GM12878 (cell line): ENCODE data around the gene ALOXE3.

ENCODE experiments used
- CBX3 ChIP-seq: fragments of 200-600 bp; sonication (generic); IDR thresholded peaks from 2 replicates; pipeline ENCODE4 v1.6.1; 2016; ENCODE audit warnings: low read depth, borderline replicate concordance
- EZH2 ChIP-seq: IDR thresholded peaks from 2 replicates; pipeline ENCODE4 v1.6.1; 2012; ENCODE audit warnings: low read depth, mild to moderate bottlenecking, control low read depth, inconsistent platforms, low read length, borderline replicate concordance; ENCODE audit not compliant: control insufficient read depth
- FOXK2 ChIP-seq: fragments of 450-650 bp; IDR thresholded peaks from 2 replicates; pipeline ENCODE4 v1.6.1; 2017; ENCODE audit warnings: mild to moderate bottlenecking, moderate library complexity
- IRF5 ChIP-seq: fragments of 450-650 bp; IDR thresholded peaks from 2 replicates; pipeline ENCODE4 v1.6.1; 2017; ENCODE audit warnings: borderline replicate concordance
- MEF2A ChIP-seq: IDR thresholded peaks from 2 replicates; pipeline ENCODE4 v1.6.1; 2011; ENCODE audit warnings: low read depth, mild to moderate bottlenecking, low read length, moderate library complexity; ENCODE audit not compliant: insufficient read depth
- MTA2 ChIP-seq: fragments of 450-650 bp; IDR thresholded peaks from 2 replicates; pipeline ENCODE4 v1.6.1; 2016; ENCODE audit warnings: low read depth, mild to moderate bottlenecking, moderate library complexity
- MXI1 ChIP-seq: fragments of 150-350 bp; IDR thresholded peaks from 2 replicates; pipeline ENCODE4 v1.6.1; 2011; ENCODE audit warnings: low read depth, mild to moderate bottlenecking, inconsistent platforms, low read length, improper control_type of control experiment
- POLR2A ChIP-seq: IDR thresholded peaks from 2 replicates; pipeline ENCODE4 v1.6.1; 2011; ENCODE audit warnings: low read depth, mild to moderate bottlenecking, low read length
- POLR2AphosphoS5 ChIP-seq: IDR thresholded peaks from 2 replicates; pipeline ENCODE4 v1.6.1; 2011; ENCODE audit warnings: mild to moderate bottlenecking, low read length, inconsistent platforms
- PRDM15 ChIP-seq: fragments of 450-650 bp; formaldehyde crosslinking; IDR thresholded peaks from 2 replicates; pipeline ENCODE4 v1.4.0; 2020; ENCODE audit warnings: mild to moderate bottlenecking, moderate library complexity
- ZZZ3 ChIP-seq: IDR thresholded peaks from 2 replicates; pipeline ENCODE4 v1.6.1; 2011; ENCODE audit warnings: low read depth; ENCODE audit not compliant: control insufficient read depth, insufficient read length
- TF ChIP-seq, protein P1 (sequence below), 3 experiments: IDR thresholded peaks in 2 of 3; conservative IDR thresholded peaks in 1 of 3; 2 replicates each; pipeline ENCODE4 v1.5.1; 2011; ENCODE audit warnings: low read depth in 3 of 3, low read length in 3 of 3, mild to moderate bottlenecking in 3 of 3, control low read depth in 2 of 3, moderate library complexity in 2 of 3, inconsistent platforms in 1 of 3, mixed read lengths in 1 of 3; ENCODE audit not compliant: control insufficient read depth in 2 of 3, insufficient read depth in 1 of 3; ENCODE audit errors: extremely low read depth in 1 of 3
- TF ChIP-seq, protein P2 (sequence below): IDR thresholded peaks from 2 replicates; pipeline ENCODE4 v1.6.1; 2011; ENCODE audit warnings: low read depth, mild to moderate bottlenecking, low read length, moderate library complexity, borderline replicate concordance; ENCODE audit errors: extremely low read depth
- TF ChIP-seq, protein P3 (sequence below): IDR thresholded peaks from 2 replicates; pipeline ENCODE4 v1.6.1; 2012; ENCODE audit warnings: low read depth, low read length, improper control_type of control experiment

DNA sequence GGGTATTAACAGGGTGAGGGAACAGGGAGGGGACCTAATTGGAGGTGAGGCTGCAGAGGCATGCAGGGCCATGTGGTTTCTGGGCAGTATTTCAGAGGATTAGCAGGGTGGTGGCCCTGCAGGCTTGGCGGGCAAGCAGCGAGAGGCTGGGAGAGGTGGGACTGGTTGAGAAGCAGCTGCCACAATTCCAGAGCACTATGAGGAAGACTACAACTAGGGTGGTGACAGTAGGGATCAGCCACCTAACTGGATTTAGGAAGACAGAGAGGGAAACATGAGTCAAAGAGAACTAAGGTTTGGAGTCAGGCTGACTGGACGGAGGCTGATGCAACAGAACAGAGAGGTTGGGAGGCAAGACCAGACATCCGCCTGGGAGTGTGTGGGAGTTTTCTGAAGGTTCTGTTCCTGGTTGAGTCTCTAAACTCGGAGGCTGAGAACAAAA is 12.3 kb downstream of the ALOXE3 start:
- no peak for TF ChIP-seq POLR2A
- TF ChIP-seq, protein P1, sequence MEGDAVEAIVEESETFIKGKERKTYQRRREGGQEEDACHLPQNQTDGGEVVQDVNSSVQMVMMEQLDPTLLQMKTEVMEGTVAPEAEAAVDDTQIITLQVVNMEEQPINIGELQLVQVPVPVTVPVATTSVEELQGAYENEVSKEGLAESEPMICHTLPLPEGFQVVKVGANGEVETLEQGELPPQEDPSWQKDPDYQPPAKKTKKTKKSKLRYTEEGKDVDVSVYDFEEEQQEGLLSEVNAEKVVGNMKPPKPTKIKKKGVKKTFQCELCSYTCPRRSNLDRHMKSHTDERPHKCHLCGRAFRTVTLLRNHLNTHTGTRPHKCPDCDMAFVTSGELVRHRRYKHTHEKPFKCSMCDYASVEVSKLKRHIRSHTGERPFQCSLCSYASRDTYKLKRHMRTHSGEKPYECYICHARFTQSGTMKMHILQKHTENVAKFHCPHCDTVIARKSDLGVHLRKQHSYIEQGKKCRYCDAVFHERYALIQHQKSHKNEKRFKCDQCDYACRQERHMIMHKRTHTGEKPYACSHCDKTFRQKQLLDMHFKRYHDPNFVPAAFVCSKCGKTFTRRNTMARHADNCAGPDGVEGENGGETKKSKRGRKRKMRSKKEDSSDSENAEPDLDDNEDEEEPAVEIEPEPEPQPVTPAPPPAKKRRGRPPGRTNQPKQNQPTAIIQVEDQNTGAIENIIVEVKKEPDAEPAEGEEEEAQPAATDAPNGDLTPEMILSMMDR (IDR thresholded peaks at IDR 0.05 in 2 of 3, conservative IDR thresholded peaks at IDR 0.05 in 1 of 3; ENCODE audit: control insufficient read depth in 2 of 3, extremely low read depth in 1 of 3, insufficient read depth in 1 of 3, low read depth in 3 of 3, low read length in 3 of 3) = no peak
- no peak for TF ChIP-seq EZH2
- no peak for TF ChIP-seq MTA2
- TF ChIP-seq, protein P2, sequence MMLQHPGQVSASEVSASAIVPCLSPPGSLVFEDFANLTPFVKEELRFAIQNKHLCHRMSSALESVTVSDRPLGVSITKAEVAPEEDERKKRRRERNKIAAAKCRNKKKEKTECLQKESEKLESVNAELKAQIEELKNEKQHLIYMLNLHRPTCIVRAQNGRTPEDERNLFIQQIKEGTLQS = no peak
- TF ChIP-seq, protein P3, sequence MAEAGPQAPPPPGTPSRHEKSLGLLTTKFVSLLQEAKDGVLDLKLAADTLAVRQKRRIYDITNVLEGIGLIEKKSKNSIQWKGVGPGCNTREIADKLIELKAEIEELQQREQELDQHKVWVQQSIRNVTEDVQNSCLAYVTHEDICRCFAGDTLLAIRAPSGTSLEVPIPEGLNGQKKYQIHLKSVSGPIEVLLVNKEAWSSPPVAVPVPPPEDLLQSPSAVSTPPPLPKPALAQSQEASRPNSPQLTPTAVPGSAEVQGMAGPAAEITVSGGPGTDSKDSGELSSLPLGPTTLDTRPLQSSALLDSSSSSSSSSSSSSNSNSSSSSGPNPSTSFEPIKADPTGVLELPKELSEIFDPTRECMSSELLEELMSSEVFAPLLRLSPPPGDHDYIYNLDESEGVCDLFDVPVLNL = no peak
- no peak for TF ChIP-seq POLR2AphosphoS5
- no peak for TF ChIP-seq MEF2A
- no peak for TF ChIP-seq IRF5
- TF ChIP-seq CBX3 = no peak
- no peak for TF ChIP-seq PRDM15 (CRISPR knock-in tag)
- TF ChIP-seq MXI1 = no peak
- TF ChIP-seq FOXK2 = no peak
- no peak for TF ChIP-seq ZZZ3
